Vagina (tissue), 2 donors: ENCODE data around the gene TM4SF5.

Source experiments
- CTCF ChIP-seq, 3 experiments: fragments of 450-650 bp in 2 of 3; fragments of 200-600 bp in 1 of 3; sonication (generic) in 1 of 3; IDR thresholded peaks; one replicate each; pipeline ENCODE4 v1.5.1; 2017 to 2019; ENCODE audit warnings: antibody characterized with exemption in 3 of 3, mild to moderate bottlenecking in 2 of 3, moderate library complexity in 2 of 3
- POLR2A ChIP-seq, 2 donors: fragments of 450-650 bp; IDR thresholded peaks; one replicate each; pipeline ENCODE4 v1.6.1; 2017; ENCODE audit warnings: antibody characterized with exemption in 2 of 2, mild to moderate bottlenecking in 2 of 2, moderate library complexity in 2 of 2
- POLR2AphosphoS5 ChIP-seq, 2 donors: sonication (generic); formaldehyde crosslinking; IDR thresholded peaks; one replicate each; pipeline ENCODE4 v1.9.0; 2017; ENCODE audit warnings: antibody characterized with exemption in 2 of 2, mild to moderate bottlenecking in 2 of 2, low read depth in 1 of 2; ENCODE audit not compliant: insufficient read depth in 1 of 2

GRCh38 chr17:4795168-4795567 lies 23.5 kb downstream of the TM4SF5 start:
- TF ChIP-seq CTCF (IDR thresholded peaks at IDR 0.05): no peak
- no peak for TF ChIP-seq POLR2A (IDR thresholded peaks at IDR 0.05)
- no peak for TF ChIP-seq POLR2AphosphoS5 (IDR thresholded peaks at IDR 0.05; ENCODE audit: insufficient read depth in 1 of 2, low read depth in 1 of 2)
